GM18909 (cell line): ENCODE results near the gene CNPY4.

Experiments
- ATAC-seq: cut with Tn5 transposase; IDR thresholded peaks from one replicate; pipeline ENCODE4 v1.9.1; 2021; ENCODE audit warnings: mild to moderate bottlenecking; ENCODE audit not compliant: unreplicated experiment, poor library complexity

CNPY4 gene

GRCh38 chr7:100090527-100091410 lies 28.7 kb upstream of the CNPY4 start:
- ATAC-seq = no peak

GRCh38 chr7:100091411-100092181 lies 27.8 kb upstream of the CNPY4 start:
- no peak for ATAC-seq

- no peak for ATAC-seq
These were observed 26.4 kb upstream of the CNPY4 start for GRCh38 chr7:100093054-100093453.

GRCh38 chr7:100093498-100093897 lies 25.9 kb upstream of the CNPY4 start:
- ATAC-seq = no peak

- no peak for ATAC-seq
These were observed 25.4 kb upstream of the CNPY4 start for GRCh38 chr7:100093925-100094486.

GRCh38 chr7:100095289-100095688 lies 24.1 kb upstream of the CNPY4 start:
- ATAC-seq = no peak

- no peak for ATAC-seq
These were observed 23.7 kb upstream of the CNPY4 start for GRCh38 chr7:100095704-100096103.

GRCh38 chr7:100098913-100099312 lies 20.5 kb upstream of the CNPY4 start:
- no peak for ATAC-seq

- ATAC-seq = no peak
These were observed 20.0 kb upstream of the CNPY4 start for GRCh38 chr7:100099452-100099851.

GRCh38 chr7:100100420-100101015 lies 18.9 kb upstream of the CNPY4 start:
- peak; percentile 68 for ATAC-seq

GRCh38 chr7:100101016-100101862 lies 18.2 kb upstream of the CNPY4 start, which contains the start of the genes AP4M1 and MCM7:
TSS of gene AP4M1 (plus strand) at chr7:100101643. CDS start at chr7:100101715, 72 bp downstream.
TSS of gene MCM7 (minus strand) at chr7:100101397. CDS start at chr7:100101294, 103 bp downstream.
- peak; percentile 85 for ATAC-seq

- no peak for ATAC-seq
These were observed 16.2 kb upstream of the CNPY4 start for GRCh38 chr7:100102950-100103840.

- no peak for ATAC-seq
These were observed 13.9 kb upstream of the CNPY4 start for GRCh38 chr7:100105534-100105933.

GRCh38 chr7:100106633-100107032 lies 12.8 kb upstream of the CNPY4 start:
- no peak for ATAC-seq

GRCh38 chr7:100107125-100107737 lies 12.2 kb upstream of the CNPY4 start:
- ATAC-seq = no peak

- no peak for ATAC-seq
These were observed 11.5 kb upstream of the CNPY4 start for GRCh38 chr7:100107890-100108289.

GRCh38 chr7:100109521-100110163 lies 9.8 kb upstream of the CNPY4 start:
- no peak for ATAC-seq

GRCh38 chr7:100111156-100111555 lies 8.3 kb upstream of the CNPY4 start:
- no peak for ATAC-seq
